Tongue (tissue), 2 donors: ENCODE results near the gene ZNF513. TPM values are rescaled to one million over a fixed set of nuclear protein-coding genes. Genes with fewer than 3 reads are reported as not detected.
"Not testable (repeated sequence)": the region's sequence is repeated elsewhere in the genome, so short reads cannot be mapped to it uniquely, and the experiment has no call there.

Source experiments
- DNase-seq: peaks from one replicate; pipeline ENCODE4 v3.0.0-alpha.2; 2015
- total RNA-seq: library from RNA; depleted of rRNA; stranded (reverse); fragments of >200 nt; gene quantifications from one replicate; pipeline ENCODE4 v1.2.3, GENCODE V29; 2014

Gene ZNF513
- 9.4 TPM for total RNA-seq

- peak; percentile 99 for DNase-seq
Observed at GRCh38 chr2:27380626-27381545, at the start of gene ZNF513. Gene ZNF513 (minus strand): TSS chr2:27380734. CDS start chr2:27380526, 208 bp downstream.

GRCh38 chr2:27428978-27429541 lies 48.5 kb upstream of the ZNF513 start:
- peak; percentile 88 for DNase-seq

- peak; percentile 97 for DNase-seq
Observed at GRCh38 chr2:27428213-27428977, 47.9 kb upstream of the ZNF513 start, which contains the start of gene NRBP1. Gene NRBP1 (plus strand): TSS chr2:27428631. CDS start chr2:27433274, 4,643 bp downstream.

GRCh38 chr2:27427863-27428212 lies 47.3 kb upstream of the ZNF513 start:
- DNase-seq = no peak

GRCh38 chr2:27425039-27425438 lies 44.5 kb upstream of the ZNF513 start:
- not testable (repeated sequence) for DNase-seq

GRCh38 chr2:27422958-27423357 lies 42.4 kb upstream of the ZNF513 start:
- no peak for DNase-seq

- DNase-seq = no peak
Observed at GRCh38 chr2:27421660-27422250, 41.2 kb upstream of the ZNF513 start.

GRCh38 chr2:27420996-27421395 lies 40.5 kb upstream of the ZNF513 start:
- no peak for DNase-seq

- DNase-seq = no peak
Observed at GRCh38 chr2:27416151-27416550, 35.6 kb upstream of the ZNF513 start.

GRCh38 chr2:27412419-27413152 lies 32.1 kb upstream of the ZNF513 start:
- DNase-seq = no peak

GRCh38 chr2:27409321-27410073 lies 29.0 kb upstream of the ZNF513 start, which contains the start of gene PPM1G:
Gene PPM1G (minus strand): TSS chr2:27409591. CDS start chr2:27409422, 169 bp downstream.
- DNase-seq = peak; percentile 97

GRCh38 chr2:27408601-27409320 lies 28.2 kb upstream of the ZNF513 start:
- peak; percentile 8 for DNase-seq

- peak; percentile 59 for DNase-seq
Observed at GRCh38 chr2:27407798-27408491, 27.4 kb upstream of the ZNF513 start.

- no peak for DNase-seq
Observed at GRCh38 chr2:27400348-27401135, 20.0 kb upstream of the ZNF513 start.

- DNase-seq = no peak
Observed at GRCh38 chr2:27398962-27399361, 18.4 kb upstream of the ZNF513 start.

- no peak for DNase-seq
Observed at GRCh38 chr2:27393225-27393624, 12.7 kb upstream of the ZNF513 start.

GRCh38 chr2:27390822-27391679 lies 10.5 kb upstream of the ZNF513 start:
- DNase-seq = no peak
